HepG2 (cell line): ENCODE measurements around the gene REEP2. TPM values are rescaled to one million over a fixed set of nuclear protein-coding genes. Genes with fewer than 3 reads are reported as not detected.

Experiments used
- FOXK1 ChIP-seq: sonication (generic); formaldehyde crosslinking; IDR thresholded peaks from 2 replicates; pipeline ENCODE4 v1.4.0; 2020; ENCODE audit warnings: low read depth, missing genetic modification reagents, borderline replicate concordance
- GATAD2A ChIP-seq: IDR thresholded peaks from 2 replicates; pipeline ENCODE4 v1.6.1; 2016
- HHEX ChIP-seq: IDR thresholded peaks from 2 replicates; pipeline ENCODE4 v1.6.1; 2016; ENCODE audit warnings: control low read depth
- JUN ChIP-seq: sonication (generic); formaldehyde crosslinking; IDR thresholded peaks from 2 replicates; pipeline ENCODE4 v1.4.0; 2020; ENCODE audit warnings: mild to moderate bottlenecking, missing genetic modification reagents
- MYC ChIP-seq: sonication (generic); formaldehyde crosslinking; IDR thresholded peaks from 2 replicates; pipeline ENCODE4 v1.9.0; 2021; ENCODE audit warnings: missing genetic modification reagents, borderline replicate concordance
- NAIF1 ChIP-seq: sonication (generic); formaldehyde crosslinking; IDR thresholded peaks from 2 replicates; pipeline ENCODE4 v1.5.0; 2020; ENCODE audit warnings: mild to moderate bottlenecking, missing genetic modification reagents, borderline replicate concordance
- NCOA2 ChIP-seq: sonication (generic); formaldehyde crosslinking; IDR thresholded peaks from 2 replicates; pipeline ENCODE4 v1.8.0; 2022; ENCODE audit warnings: inconsistent platforms
- NKX3-1 ChIP-seq: sonication (generic); formaldehyde crosslinking; IDR thresholded peaks from 2 replicates; pipeline ENCODE4 v1.5.0; 2020; ENCODE audit warnings: missing genetic modification reagents
- NR2F6 ChIP-seq, 2 experiments: IDR thresholded peaks; 2 replicates each; pipeline ENCODE4 v1.6.1; 2016; ENCODE audit warnings: antibody characterized with exemption in 1 of 2, mild to moderate bottlenecking in 1 of 2
- PLSCR1 ChIP-seq: sonication (generic); formaldehyde crosslinking; IDR thresholded peaks from 2 replicates; pipeline ENCODE4 v1.5.0; 2020; ENCODE audit warnings: missing genetic modification reagents, mild to moderate bottlenecking, borderline replicate concordance
- REL ChIP-seq: sonication (generic); formaldehyde crosslinking; conservative IDR thresholded peaks from 2 replicates; pipeline ENCODE4 v1.8.0; 2022; ENCODE audit warnings: mild to moderate bottlenecking, missing genetic modification reagents, moderate library complexity
- RERE ChIP-seq: IDR thresholded peaks from 2 replicates; pipeline ENCODE4 v1.6.1; 2016; ENCODE audit warnings: low read depth, missing genetic modification reagents, missing compliant biosample characterization
- SMYD3 ChIP-seq: sonication (generic); formaldehyde crosslinking; IDR thresholded peaks from 2 replicates; pipeline ENCODE4 v1.8.1; 2023; ENCODE audit warnings: mild to moderate bottlenecking, missing genetic modification reagents
- ZFYVE20 ChIP-seq: sonication (generic); formaldehyde crosslinking; IDR thresholded peaks from 2 replicates; pipeline ENCODE4 v1.8.0; 2023; ENCODE audit warnings: low read depth, mild to moderate bottlenecking, moderate library complexity, missing genetic modification reagents, borderline replicate concordance
- ZNF232 ChIP-seq: sonication (generic); formaldehyde crosslinking; IDR thresholded peaks from 2 replicates; pipeline ENCODE4 v1.4.0; 2020; ENCODE audit warnings: missing genetic modification reagents, borderline replicate concordance
- ZNF510 ChIP-seq: sonication (generic); formaldehyde crosslinking; IDR thresholded peaks from 2 replicates; pipeline ENCODE4 v1.4.0; 2020; ENCODE audit warnings: low read depth, mild to moderate bottlenecking, missing genetic modification reagents
- ZNF629 ChIP-seq: sonication (generic); formaldehyde crosslinking; conservative IDR thresholded peaks from 2 replicates; pipeline ENCODE4 v1.5.0; 2020; ENCODE audit warnings: missing genetic modification reagents
- polyA plus RNA-seq, 8 experiments: library from polyadenylated mRNA; depleted of rRNA in 3 of 8; stranded (reverse) in 7 of 8; unstranded in 1 of 8; fragments of >200 nt; fragmentation: Illumina TruSeq in 4 of 8; extraction: Trizol in 4 of 8; gene quantifications; 2 replicates each; pipeline versions ENCODE4 v1.2.1 to v1.2.3, GENCODE V29; 2011 to 2016; ENCODE audit warnings: low read depth in 4 of 8, missing spikeins in 1 of 8, mixed read lengths in 1 of 8; ENCODE audit not compliant: insufficient read depth in 1 of 8
- total RNA-seq, 5 experiments: library from RNA; depleted of rRNA; stranded (reverse); fragments of >200 nt; fragmentation: Illumina TruSeq; extraction: Trizol; gene quantifications; 2 replicates each; pipeline ENCODE4 v1.2.3, GENCODE V29; 2016; ENCODE audit warnings: low read depth in 1 of 5
- TF ChIP-seq, protein P1 (sequence below): sonication (generic); formaldehyde crosslinking; IDR thresholded peaks from 2 replicates; pipeline ENCODE4 v1.8.1; 2023; ENCODE audit warnings: missing genetic modification reagents, inconsistent platforms, borderline replicate concordance

REEP2 gene
- total and polyA plus RNA-seq, 2 of the 13 experiments (the other 11 are each of a cell fraction or from before 2014, with no cell fraction given): 5.3 to 7.8 TPM

- TF ChIP-seq HHEX (CRISPR knock-in tag): no peak
- TF ChIP-seq PLSCR1 (CRISPR knock-in tag): no peak
- TF ChIP-seq ZFYVE20 (CRISPR knock-in tag): no peak
- TF ChIP-seq REL (CRISPR knock-in tag): peak; percentile 74; the same call in 1 of the 2 replicates
- TF ChIP-seq FOXK1 (CRISPR knock-in tag): no peak
- no peak for TF ChIP-seq ZNF629 (CRISPR knock-in tag)
- no peak for TF ChIP-seq ZNF510 (CRISPR knock-in tag)
- peak; percentile 63; the same call in 1 of the 2 replicates for TF ChIP-seq SMYD3
- TF ChIP-seq, protein P1, sequence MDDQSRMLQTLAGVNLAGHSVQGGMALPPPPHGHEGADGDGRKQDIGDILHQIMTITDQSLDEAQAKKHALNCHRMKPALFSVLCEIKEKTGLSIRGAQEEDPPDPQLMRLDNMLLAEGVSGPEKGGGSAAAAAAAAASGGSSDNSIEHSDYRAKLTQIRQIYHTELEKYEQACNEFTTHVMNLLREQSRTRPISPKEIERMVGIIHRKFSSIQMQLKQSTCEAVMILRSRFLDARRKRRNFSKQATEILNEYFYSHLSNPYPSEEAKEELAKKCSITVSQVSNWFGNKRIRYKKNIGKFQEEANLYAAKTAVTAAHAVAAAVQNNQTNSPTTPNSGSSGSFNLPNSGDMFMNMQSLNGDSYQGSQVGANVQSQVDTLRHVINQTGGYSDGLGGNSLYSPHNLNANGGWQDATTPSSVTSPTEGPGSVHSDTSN (CRISPR knock-in tag): no peak
- TF ChIP-seq GATAD2A (CRISPR knock-in tag): peak; percentile 61; the same call in 1 of the 2 replicates
- no peak for TF ChIP-seq NKX3-1 (CRISPR knock-in tag)
- no peak for TF ChIP-seq ZNF232 (CRISPR knock-in tag)
- no peak; the same call in 1 of the 2 replicates for TF ChIP-seq NCOA2 (CRISPR knock-in tag)
- TF ChIP-seq NAIF1 (CRISPR knock-in tag): peak; percentile 83; the same call in 1 of the 2 replicates
- no peak for TF ChIP-seq JUN
- no peak for TF ChIP-seq RERE (CRISPR knock-in tag)
- no peak for TF ChIP-seq NR2F6 (IDR thresholded peaks at IDR 0.05)
- no peak for TF ChIP-seq NR2F6 (CRISPR knock-in tag; IDR thresholded peaks at IDR 0.05)
- peak; percentile 69; the same call in 1 of the 2 replicates for TF ChIP-seq MYC (CRISPR knock-in tag)
These were observed 25.1 kb downstream of the REEP2 start (continued) for GRCh38 chr5:138464008-138464387.
